Loucy (cell line): ENCODE results near the gene DCLK2.

Source experiments
- H2AFZ ChIP-seq: fragments of 200-600 bp; sonication (generic); 2 replicates; pipeline ENCODE4 v1.6.0; 2016; ENCODE audit warnings: antibody characterized with exemption, mild to moderate bottlenecking, low read length, moderate library complexity
- H3F3A ChIP-seq: fragments of 200-600 bp; 2 replicates; pipeline ENCODE4 v1.6.0; 2016; ENCODE audit warnings: antibody characterized with exemption, low read depth, mild to moderate bottlenecking
- H3K27me3 ChIP-seq: fragments of 200-600 bp; sonication (generic); 2 replicates; pipeline ENCODE4 v1.6.1; 2014; ENCODE audit warnings: low read length, mild to moderate bottlenecking; ENCODE audit not compliant: insufficient read depth, poor library complexity, severe bottlenecking
- H3K36me3 ChIP-seq: fragments of 200-600 bp; sonication (generic); 2 replicates; pipeline ENCODE4 v1.6.1; 2016; ENCODE audit warnings: low read length; ENCODE audit not compliant: insufficient read depth
- H3K4me1 ChIP-seq: fragments of 200-600 bp; sonication (generic); 2 replicates; pipeline ENCODE4 v1.5.1; 2014; ENCODE audit warnings: low read length, mild to moderate bottlenecking; ENCODE audit not compliant: insufficient read depth, poor library complexity, severe bottlenecking
- H3K4me2 ChIP-seq: fragments of 200-600 bp; sonication (generic); 2 replicates; pipeline ENCODE4 v1.6.0; 2014; ENCODE audit warnings: antibody characterized with exemption, low read length, low read depth, mild to moderate bottlenecking; ENCODE audit not compliant: poor library complexity, severe bottlenecking
- H3K4me3 ChIP-seq: fragments of 200-600 bp; sonication (generic); 2 replicates; pipeline ENCODE4 v1.5.1; 2014; ENCODE audit warnings: low read length, mild to moderate bottlenecking, mixed read lengths; ENCODE audit not compliant: poor library complexity, severe bottlenecking
- H3K79me2 ChIP-seq: fragments of 200-600 bp; sonication (generic); 2 replicates; pipeline ENCODE4 v1.6.1; 2014; ENCODE audit warnings: low read length; ENCODE audit not compliant: insufficient read depth
- H3K9ac ChIP-seq: fragments of 200-600 bp; sonication (generic); 2 replicates; pipeline ENCODE4 v1.6.0; 2014; ENCODE audit warnings: mild to moderate bottlenecking, low read depth, low read length, moderate library complexity; ENCODE audit not compliant: poor library complexity, severe bottlenecking
- H3K9me2 ChIP-seq: fragments of 200-600 bp; sonication (generic); replicated peaks from 2 replicates; pipeline ENCODE4 v1.6.1; 2016; ENCODE audit warnings: low read depth, low read length, mixed read lengths
- H3K9me3 ChIP-seq: fragments of 200-600 bp; sonication (generic); 2 replicates; pipeline ENCODE4 v1.6.1; 2014; ENCODE audit warnings: mild to moderate bottlenecking, antibody characterized with exemption, low read length, low read depth; ENCODE audit not compliant: insufficient read depth
- H4K20me1 ChIP-seq: fragments of 200-600 bp; sonication (generic); 2 replicates; pipeline ENCODE4 v1.6.0; 2014; ENCODE audit warnings: antibody characterized with exemption, low read length, mild to moderate bottlenecking; ENCODE audit not compliant: insufficient read depth, poor library complexity, severe bottlenecking
- CTCF ChIP-seq: fragments of 200-600 bp; sonication (generic); conservative IDR thresholded peaks from 2 replicates; pipeline ENCODE4 v1.5.1; 2014; ENCODE audit warnings: mild to moderate bottlenecking, antibody characterized with exemption, low read length
- EZH2phosphoT487 ChIP-seq: fragments of 200-600 bp; IDR thresholded peaks from 2 replicates; pipeline ENCODE4 v1.6.1; 2018; ENCODE audit warnings: antibody characterized with exemption, mild to moderate bottlenecking, moderate library complexity, borderline replicate concordance

Gene DCLK2

GRCh38 chr4:150278206-150278605 is 200.0 kb downstream of the DCLK2 start:
- H3K4me2 ChIP-seq: no peak overlapping the region
- H3K4me3 ChIP-seq: no peak overlapping the region
- H3K79me2 ChIP-seq: no peaks in the 10 kb centered on the region
- H2AFZ ChIP-seq: no peak overlapping the region
- H3K9me3 ChIP-seq: no peaks in the 10 kb centered on the region
- no peaks in the 10 kb centered on the region for H3K9me2 ChIP-seq
- H3K4me1 ChIP-seq: no peaks in the 10 kb centered on the region
- TF ChIP-seq EZH2phosphoT487 (no peak), CTCF (no peak)
- H3K9ac ChIP-seq: no peak overlapping the region
- no peaks in the 10 kb centered on the region for H3K27me3 ChIP-seq
- no peaks in the 10 kb centered on the region for H4K20me1 ChIP-seq
- H3F3A ChIP-seq: no peaks in the 10 kb centered on the region
- H3K36me3 ChIP-seq: peaks cover 21% of the 10 kb centered on the region; the same call in 1 of the 2 replicates

- no peaks in the 10 kb centered on the region for H3F3A ChIP-seq
- no peaks in the 10 kb centered on the region for H3K9me3 ChIP-seq
- H3K9me2 ChIP-seq: no peaks in the 10 kb centered on the region
- H3K4me2 ChIP-seq: no peak overlapping the region
- no peaks in the 10 kb centered on the region for H3K4me1 ChIP-seq
- H3K9ac ChIP-seq: no peak overlapping the region
- H3K27me3 ChIP-seq: no peaks in the 10 kb centered on the region
- no peak overlapping the region for H2AFZ ChIP-seq
- H3K4me3 ChIP-seq: no peak overlapping the region
- peaks cover 21% of the 10 kb centered on the region; the same call in 1 of the 2 replicates for H3K36me3 ChIP-seq
- TF ChIP-seq CTCF: no peak
- no peak for TF ChIP-seq EZH2phosphoT487
- no peaks in the 10 kb centered on the region for H3K79me2 ChIP-seq
- H4K20me1 ChIP-seq: no peaks in the 10 kb centered on the region
These were observed 202.0 kb downstream of the DCLK2 start for GRCh38 chr4:150280081-150280895.

GRCh38 chr4:150280975-150281374 is 202.7 kb downstream of the DCLK2 start:
- Histone ChIP-seq H3K9me2 (no peaks in the 10 kb centered on the region), H3K4me1 (no peaks in the 10 kb centered on the region), H3K79me2 (no peaks in the 10 kb centered on the region), H3K9me3 (no peaks in the 10 kb centered on the region), H2AFZ (no peak overlapping the region), H3K36me3 (peaks cover 21% of the 10 kb centered on the region; the same call in 1 of the 2 replicates), H3K9ac (no peak overlapping the region), H3K4me3 (no peak overlapping the region), H3F3A (no peaks in the 10 kb centered on the region), H3K4me2 (no peak overlapping the region), H3K27me3 (no peaks in the 10 kb centered on the region), H4K20me1 (no peaks in the 10 kb centered on the region)
- TF ChIP-seq EZH2phosphoT487: no peak
- no peak for TF ChIP-seq CTCF
